Measurements from ENCODE around the gene HM13.
"Not testable (repeated sequence)": the region's sequence is repeated elsewhere in the genome, so short reads cannot be mapped to it uniquely, and the experiment has no call there.

HM13 gene

DNA sequence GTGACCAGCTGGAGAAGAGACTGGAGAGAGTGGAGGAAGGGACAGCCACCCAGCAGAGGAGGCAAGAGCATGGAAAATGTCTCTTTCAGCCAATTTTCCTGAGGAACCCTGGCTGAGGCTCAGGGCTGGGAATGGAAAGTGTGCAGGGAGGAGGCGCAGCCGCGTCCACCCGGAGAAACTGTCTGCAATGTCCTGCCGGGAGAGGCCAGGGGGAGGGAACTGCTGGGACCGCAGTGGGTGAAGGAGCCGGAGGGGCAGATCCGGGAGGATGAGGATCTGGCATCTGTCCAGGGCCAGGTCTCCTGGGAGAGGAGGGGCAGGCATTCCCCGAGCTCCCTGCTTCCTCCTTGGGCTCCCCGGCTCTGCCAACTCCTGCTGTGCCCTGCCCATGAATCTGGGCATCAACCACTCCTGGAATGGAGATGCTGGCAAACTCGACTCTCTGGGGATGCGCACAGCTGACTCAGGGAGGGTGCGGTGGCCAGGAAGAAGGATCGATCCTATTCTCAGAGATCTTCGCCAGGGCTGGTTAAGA is 17.4 kb upstream of the HM13 start:
- no peak for TF ChIP-seq CTCF (IDR thresholded peaks at IDR 0.05)
- H3K9me3 ChIP-seq, result no peaks in the 10 kb centered on the region

DNA sequence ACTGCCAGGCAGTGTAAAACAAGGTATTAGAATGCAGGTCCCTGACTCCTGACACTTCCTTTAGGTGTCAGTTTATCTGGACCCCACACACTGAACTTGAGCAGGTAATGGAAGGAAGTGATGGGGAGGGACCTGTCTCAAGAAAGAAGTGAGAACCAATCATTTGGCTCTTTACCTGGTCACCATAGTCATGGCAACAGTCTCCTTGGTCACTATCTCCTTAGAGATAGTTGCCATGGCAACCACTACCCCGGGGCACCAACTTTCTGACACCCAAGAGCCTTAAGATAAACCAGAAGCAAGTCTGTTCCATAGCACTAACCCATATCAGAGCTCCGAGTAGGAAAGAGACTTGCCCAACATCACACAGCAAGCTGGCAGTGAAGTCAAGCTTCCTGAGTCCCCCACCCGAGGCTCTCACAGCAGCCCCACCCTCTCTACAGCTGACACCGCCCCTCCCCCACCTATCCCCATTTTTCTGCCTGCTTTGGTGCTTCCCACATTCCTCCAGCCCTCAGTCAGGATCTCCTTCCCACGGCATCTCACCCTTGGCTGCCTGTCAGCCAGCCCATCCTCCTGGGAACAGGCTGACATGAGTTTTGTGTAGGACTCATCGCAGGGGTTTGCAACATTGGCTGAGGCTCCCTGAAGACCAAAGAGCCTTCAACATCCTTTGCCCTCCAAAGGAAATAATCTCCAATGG is 16.3 kb upstream of the HM13 start:
- no peak for TF ChIP-seq CTCF (IDR thresholded peaks at IDR 0.05)

More for the DNA sequence above, 17.4 kb upstream of the HM13 start:
- no peaks in the 10 kb centered on the region for H3K4me1 ChIP-seq (ENCODE audit: control insufficient read depth in 1 of 2, insufficient read depth in 1 of 2, low read depth in 1 of 2, low read length in 1 of 2)
- H3K36me3 ChIP-seq, result no peaks in the 10 kb centered on the region
- peaks cover 47% of the 10 kb centered on the region for H3K27me3 ChIP-seq
- no peak overlapping the region for H3K27ac ChIP-seq
- H3K4me3 ChIP-seq (ENCODE audit: low read depth in 1 of 2, low read length in 1 of 2), result no peak overlapping the region

GRCh38 chr20:31500527-31500926 is 13.7 kb upstream of the HM13 start:
- H3K4me1 ChIP-seq (ENCODE audit: control insufficient read depth in 1 of 2, insufficient read depth in 1 of 2, low read depth in 1 of 2, low read length in 1 of 2), result peaks cover 0 to 5% of the 10 kb centered on the region in 2 experiments
- no peak overlapping the region for H3K4me3 ChIP-seq (ENCODE audit: low read depth in 1 of 2, low read length in 1 of 2)
- no peaks in the 10 kb centered on the region for H3K9me3 ChIP-seq
- no peaks in the 10 kb centered on the region for H3K36me3 ChIP-seq
- no peak for TF ChIP-seq CTCF (IDR thresholded peaks at IDR 0.05)
- H3K27me3 ChIP-seq, result peaks cover 57% of the 10 kb centered on the region
- no peak overlapping the region for H3K27ac ChIP-seq

More for the DNA sequence above, 16.3 kb upstream of the HM13 start:
- Histone ChIP-seq H3K27me3 (peaks cover 46% of the 10 kb centered on the region), H3K9me3 (no peaks in the 10 kb centered on the region), H3K4me1 (ENCODE audit: control insufficient read depth in 1 of 2, insufficient read depth in 1 of 2, low read depth in 1 of 2, low read length in 1 of 2) (peaks cover 0 to 1% of the 10 kb centered on the region in 2 experiments), H3K36me3 (no peaks in the 10 kb centered on the region), H3K27ac (no peak overlapping the region), H3K4me3 (ENCODE audit: low read depth in 1 of 2, low read length in 1 of 2) (no peak overlapping the region)

DNA sequence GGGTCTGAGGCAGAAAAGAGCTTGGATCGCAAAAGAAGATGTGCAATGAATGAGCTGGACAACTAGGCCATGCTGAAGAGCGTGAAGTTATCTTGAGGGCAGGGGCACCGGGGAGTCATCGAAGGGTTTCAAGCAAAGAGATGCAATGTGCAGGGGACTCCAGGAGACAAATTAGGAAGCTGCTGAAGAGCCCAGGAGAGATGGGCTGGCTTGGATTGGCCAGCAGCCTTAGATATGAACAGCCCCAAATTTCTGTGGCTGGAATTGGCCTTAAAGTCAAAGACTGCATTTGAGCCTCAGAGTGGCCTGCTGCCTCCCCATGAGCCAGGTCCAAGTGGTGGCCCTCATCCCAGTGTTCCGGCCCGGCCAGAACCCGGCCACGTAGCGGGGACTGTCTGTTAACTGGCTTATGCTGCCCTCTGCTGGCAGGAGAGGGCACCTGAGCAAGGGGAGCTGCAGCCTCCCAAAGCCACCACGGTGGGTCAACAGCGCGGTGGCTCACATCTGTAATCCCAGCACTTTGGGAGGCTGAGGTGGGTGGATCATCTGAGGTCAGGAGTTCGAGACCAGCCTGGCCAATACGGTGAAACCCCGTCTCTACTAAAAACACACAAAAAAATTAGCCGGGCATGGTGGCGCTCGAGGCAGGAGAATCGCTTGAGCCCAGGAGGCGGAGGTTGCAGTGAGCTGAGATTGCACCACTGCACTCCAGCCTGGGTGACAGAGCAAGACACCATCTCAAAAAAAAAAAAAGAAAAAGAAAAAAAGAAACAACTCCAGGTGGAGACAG is 11.2 kb upstream of the HM13 start:
- not testable (repeated sequence) for H3K4me1 ChIP-seq (ENCODE audit: control insufficient read depth in 1 of 2, insufficient read depth in 1 of 2, low read depth in 1 of 2, low read length in 1 of 2); H3K9me3 ChIP-seq; H3K4me3 ChIP-seq (ENCODE audit: low read depth in 1 of 2, low read length in 1 of 2); H3K36me3 ChIP-seq; H3K27ac ChIP-seq
- peaks cover 44% of the 10 kb centered on the region for H3K27me3 ChIP-seq
- peak; percentile 93 for TF ChIP-seq CTCF (IDR thresholded peaks at IDR 0.05)

GRCh38 chr20:31505903-31506302 is 8.3 kb upstream of the HM13 start:
- no peak for TF ChIP-seq CTCF (IDR thresholded peaks at IDR 0.05)
- H3K4me1 ChIP-seq (ENCODE audit: control insufficient read depth in 1 of 2, insufficient read depth in 1 of 2, low read depth in 1 of 2, low read length in 1 of 2), result peaks cover 0 to 5% of the 10 kb centered on the region in 2 experiments
- peaks cover 32% of the 10 kb centered on the region for H3K27me3 ChIP-seq
- no peaks in the 10 kb centered on the region for H3K36me3 ChIP-seq
- H3K4me3 ChIP-seq (ENCODE audit: low read depth in 1 of 2, low read length in 1 of 2), result no peak overlapping the region
- H3K9me3 ChIP-seq, result peaks cover 8% of the 10 kb centered on the region
- H3K27ac ChIP-seq, result no peak overlapping the region
